Natural killer cell (primary cell): ENCODE results near the gene MPV17L2. TPM values are rescaled to one million over a fixed set of nuclear protein-coding genes. Genes with fewer than 3 reads are reported as not detected.
A peak's percentile ranks its signal among the peaks of the same experiment; 100 is the strongest.

Experiments
- ATAC-seq, 3 donors: fragments of 150-1000 bp in 2 of 3; fragments of 200-7000 bp in 1 of 3; cut with Tn5 transposase; 1 replicate in 1 of 3; 2 replicates in 2 of 3; pipeline ENCODE4 v1.10.0; 2021; ENCODE audit warnings: mild to moderate bottlenecking in 2 of 3, moderate library complexity in 2 of 3
- DNase-seq, 2 donors: peaks; one replicate each; pipeline versions ENCODE4 v3.0.0 to v3.0.0-alpha.2; 2013 to 2021; ENCODE audit warnings: mixed read lengths in 1 of 2
- H3K27ac ChIP-seq: one replicate; pipeline ENCODE4 v1.5.1; 2013; ENCODE audit warnings: mild to moderate bottlenecking, low read length
- H3K27me3 ChIP-seq: one replicate; pipeline ENCODE4 v1.6.1; 2013; ENCODE audit warnings: low read length; ENCODE audit not compliant: control insufficient read depth, insufficient read depth
- H3K36me3 ChIP-seq: one replicate; pipeline ENCODE4 v1.6.1; 2013; ENCODE audit warnings: low read length; ENCODE audit not compliant: control insufficient read depth, insufficient read depth
- H3K4me1 ChIP-seq: one replicate; pipeline ENCODE4 v1.6.1; 2013; ENCODE audit warnings: low read length; ENCODE audit not compliant: control insufficient read depth, insufficient read depth
- H3K4me3 ChIP-seq: one replicate; pipeline ENCODE4 v1.5.1; 2013; ENCODE audit warnings: low read length
- H3K9me3 ChIP-seq: one replicate; pipeline ENCODE4 v1.6.1; 2013; ENCODE audit warnings: low read length; ENCODE audit not compliant: control insufficient read depth, insufficient read depth
- H3K27ac Mint-ChIP-seq, 2 donors: one replicate each; pipeline ENCODE4 v1.8.0; 2022; ENCODE audit warnings: mild to moderate bottlenecking in 2 of 2, mixed read lengths in 2 of 2, moderate library complexity in 1 of 2
- H3K27me3 Mint-ChIP-seq, 2 donors: one replicate each; pipeline ENCODE4 v1.8.0; 2022; ENCODE audit warnings: low read depth in 2 of 2, mixed read lengths in 2 of 2
- H3K36me3 Mint-ChIP-seq: one replicate; pipeline ENCODE4 v1.8.0; 2022; ENCODE audit warnings: mixed read lengths
- H3K4me1 Mint-ChIP-seq, 2 donors: one replicate each; pipeline ENCODE4 v1.8.0; 2022; ENCODE audit warnings: mixed read lengths in 2 of 2
- H3K4me3 Mint-ChIP-seq: one replicate; pipeline ENCODE4 v1.8.0; 2022; ENCODE audit warnings: mild to moderate bottlenecking, moderate library complexity, mixed read lengths
- H3K9me3 Mint-ChIP-seq, 2 donors: one replicate each; pipeline ENCODE4 v1.8.0; 2022; ENCODE audit warnings: mixed read lengths in 2 of 2
- whole genome bisulfite sequencing: methylation state at CpG from one replicate; pipeline ENCODE4 v1.1.7; 2013; ENCODE audit warnings: missing lambda C conversion rate; ENCODE audit not compliant: insufficient coverage; 5-methylcytosine and 5-hydroxymethylcytosine counted together
- intact Hi-C: fragments of 100-400 bp; cut with micrococcal nuclease; formaldehyde crosslinking; loops from one replicate; pipeline ENCODE4 v1.14.2; 2022
- total RNA-seq, 4 donors: library from RNA; stranded (reverse); fragments of 120-200 nt in 1 of 4; gene quantifications; one replicate each; pipeline versions ENCODE4 v1.2.3 to v1.2.4, GENCODE V29; 2013 to 2022
- TF ChIP-seq, protein P1 (sequence below): fragments of 200-600 bp; IDR thresholded peaks from one replicate; pipeline ENCODE4 v1.8.0; 2022; ENCODE audit warnings: antibody characterized with exemption

Gene MPV17L2
- total RNA-seq, 3 donors from 2014 or later (not counting 1 experiment from before 2014, with no cell fraction given), result 4.1 to 5.6 (median 4.5) TPM

DNA sequence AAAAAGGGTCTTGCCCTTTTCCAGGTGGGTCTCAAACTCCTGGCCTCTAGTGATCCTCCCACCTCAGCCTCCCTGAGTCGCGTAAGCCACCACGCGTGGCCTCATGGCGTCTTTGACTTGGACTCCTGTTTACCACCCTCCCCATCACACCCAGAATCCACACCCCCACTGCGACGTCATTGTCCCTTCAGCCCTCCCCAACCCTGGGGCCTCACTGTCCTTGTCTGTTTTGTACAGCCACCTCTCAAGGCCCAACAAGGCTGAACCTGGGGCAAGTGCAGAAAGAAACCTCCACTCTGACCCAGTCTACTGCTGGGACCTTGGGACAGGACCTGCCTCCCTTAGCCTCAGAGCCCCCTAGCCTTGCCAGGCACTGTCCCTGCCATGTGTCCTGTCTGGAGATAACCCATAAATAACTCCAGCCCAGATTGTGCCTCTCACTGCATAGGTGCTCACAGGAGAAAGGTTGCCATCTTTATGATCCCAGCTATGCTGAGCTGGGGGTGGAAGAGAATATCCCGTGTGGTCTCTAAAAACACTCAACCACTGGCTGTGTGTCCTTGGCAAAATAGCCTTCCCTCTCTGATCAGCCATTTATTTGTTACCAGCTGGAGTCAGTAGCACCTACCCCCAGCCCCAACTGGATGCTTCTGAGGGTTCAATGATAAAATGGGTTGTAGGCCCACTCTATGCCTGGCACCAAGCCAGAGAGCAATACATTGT is 21.3 kb upstream of the MPV17L2 start:
- peak overlapping the region; percentile 86 for H3K27ac ChIP-seq
- H3K36me3 Mint-ChIP-seq, result no peaks in the 10 kb centered on the region
- no peak overlapping the region for H3K4me3 ChIP-seq
- peak overlapping the region; percentile 75 to 86 for H3K27ac Mint-ChIP-seq
- H3K9me3 Mint-ChIP-seq, result no peaks in the 10 kb centered on the region
- DNase-seq (no peak), ATAC-seq (no peak)
- peaks cover 6% of the 10 kb centered on the region for H3K36me3 ChIP-seq
- H3K9me3 ChIP-seq, result no peaks in the 10 kb centered on the region
- peaks cover 10 to 39% of the 10 kb centered on the region in 2 donors for H3K4me1 Mint-ChIP-seq
- WGBS, result 82% methylated on average over 8 of the region's 8 CpGs
- H3K4me1 ChIP-seq, result peaks cover 71% of the 10 kb centered on the region
- intact Hi-C loops, result loop anchor here (5.0 kb wide), 1 partner anchor 164 kb away; the partner anchor contains the start of gene ARRDC2
- no peaks in the 10 kb centered on the region for H3K27me3 Mint-ChIP-seq
- H3K27me3 ChIP-seq, result no peaks in the 10 kb centered on the region
- TF ChIP-seq, protein P1, sequence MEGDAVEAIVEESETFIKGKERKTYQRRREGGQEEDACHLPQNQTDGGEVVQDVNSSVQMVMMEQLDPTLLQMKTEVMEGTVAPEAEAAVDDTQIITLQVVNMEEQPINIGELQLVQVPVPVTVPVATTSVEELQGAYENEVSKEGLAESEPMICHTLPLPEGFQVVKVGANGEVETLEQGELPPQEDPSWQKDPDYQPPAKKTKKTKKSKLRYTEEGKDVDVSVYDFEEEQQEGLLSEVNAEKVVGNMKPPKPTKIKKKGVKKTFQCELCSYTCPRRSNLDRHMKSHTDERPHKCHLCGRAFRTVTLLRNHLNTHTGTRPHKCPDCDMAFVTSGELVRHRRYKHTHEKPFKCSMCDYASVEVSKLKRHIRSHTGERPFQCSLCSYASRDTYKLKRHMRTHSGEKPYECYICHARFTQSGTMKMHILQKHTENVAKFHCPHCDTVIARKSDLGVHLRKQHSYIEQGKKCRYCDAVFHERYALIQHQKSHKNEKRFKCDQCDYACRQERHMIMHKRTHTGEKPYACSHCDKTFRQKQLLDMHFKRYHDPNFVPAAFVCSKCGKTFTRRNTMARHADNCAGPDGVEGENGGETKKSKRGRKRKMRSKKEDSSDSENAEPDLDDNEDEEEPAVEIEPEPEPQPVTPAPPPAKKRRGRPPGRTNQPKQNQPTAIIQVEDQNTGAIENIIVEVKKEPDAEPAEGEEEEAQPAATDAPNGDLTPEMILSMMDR, result no peak
- no peak overlapping the region for H3K4me3 Mint-ChIP-seq

DNA sequence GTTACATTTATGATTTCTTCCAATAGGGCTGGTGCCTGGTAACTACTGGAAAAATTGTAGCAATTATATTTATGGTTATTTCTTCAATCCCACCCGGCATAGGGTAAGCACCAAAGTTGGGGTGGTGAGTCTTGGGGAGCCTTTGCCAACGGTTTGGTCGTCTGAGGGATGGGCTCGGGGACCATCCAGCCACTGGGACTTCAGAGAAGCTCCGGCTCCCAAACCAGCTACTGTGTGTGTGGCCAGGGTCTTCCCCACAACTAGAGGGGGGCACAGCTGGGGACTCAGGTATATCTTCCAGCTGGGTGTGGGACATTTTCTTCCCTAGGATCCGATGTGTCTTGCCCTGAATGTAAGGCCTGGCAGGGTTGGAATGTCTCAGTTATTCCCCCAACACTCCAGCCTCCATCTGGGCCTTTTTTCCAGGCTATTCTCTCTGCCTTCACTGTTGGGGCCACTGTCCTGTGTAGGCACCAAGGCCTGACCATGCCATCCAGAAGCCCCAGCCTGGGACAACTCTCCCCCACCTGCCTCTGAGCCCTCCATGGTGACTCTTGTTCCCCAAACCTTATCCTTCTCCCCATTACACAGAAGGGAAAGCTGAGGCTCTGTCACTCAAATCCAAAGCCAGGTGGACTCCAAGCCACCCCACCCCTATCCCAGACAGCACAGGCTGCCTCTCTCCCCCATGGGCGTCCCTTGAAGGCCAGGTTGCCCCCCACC is 20.5 kb upstream of the MPV17L2 start:
- no peak for ATAC-seq
- Histone ChIP-seq H3K27me3 (no peaks in the 10 kb centered on the region), H3K4me3 (no peak overlapping the region), H3K9me3 (no peaks in the 10 kb centered on the region), H3K4me1 (peaks cover 71% of the 10 kb centered on the region), H3K27ac (peak overlapping the region; percentile 86), H3K36me3 (peaks cover 8% of the 10 kb centered on the region)
- Mint-ChIP-seq H3K4me3 (peak overlapping the region; percentile 90), H3K27me3 (no peaks in the 10 kb centered on the region), H3K27ac (peak overlapping the region; percentile 57 to 86), H3K9me3 (no peaks in the 10 kb centered on the region), H3K4me1 (peaks cover 10 to 39% of the 10 kb centered on the region in 2 donors), H3K36me3 (no peaks in the 10 kb centered on the region)
- WGBS, result 85% methylated on average over 7 of the region's 7 CpGs
- DNase-seq, result no peak
- intact Hi-C loops, result loop anchor here (5.0 kb wide), 1 partner anchor 165 kb away; the partner anchor contains the start of gene ARRDC2
- TF ChIP-seq, protein P1, result no peak

DNA sequence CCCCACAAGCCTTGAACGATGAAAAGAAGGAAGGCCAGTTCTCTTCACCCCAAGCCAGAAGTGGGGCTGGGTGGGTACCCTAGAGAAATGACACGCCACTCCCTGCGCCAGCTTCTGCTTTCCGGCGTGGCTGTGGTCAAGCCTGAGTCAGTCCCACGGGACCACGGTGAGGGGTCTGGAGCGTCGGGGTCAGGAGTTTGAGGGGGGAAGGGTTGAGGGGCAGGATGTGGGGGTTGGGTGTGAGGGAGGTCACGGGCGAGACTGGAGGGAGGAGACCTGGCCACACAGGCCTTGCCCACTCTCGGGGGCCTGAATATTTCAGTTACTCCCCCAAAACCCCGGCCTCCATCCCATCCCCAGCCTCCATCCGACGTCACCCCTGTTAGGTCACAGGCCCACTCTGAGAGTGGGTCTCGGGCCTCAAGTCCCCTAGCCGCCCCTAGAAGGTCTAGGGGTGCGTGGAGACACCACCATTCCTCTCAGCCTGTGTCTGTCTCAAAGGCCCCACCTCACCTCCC is 19.9 kb upstream of the MPV17L2 start:
- DNase-seq (peak in 1 of 2 donors; percentile 31), ATAC-seq (peak; percentile 23 to 47 (median 30))
- Histone ChIP-seq H3K4me3 (peak overlapping the region; percentile 50), H3K36me3 (peaks cover 13% of the 10 kb centered on the region), H3K4me1 (peaks cover 67% of the 10 kb centered on the region), H3K9me3 (no peaks in the 10 kb centered on the region), H3K27ac (peak overlapping the region; percentile 86), H3K27me3 (no peaks in the 10 kb centered on the region)
- H3K27ac Mint-ChIP-seq, result peak overlapping the region; percentile 57 to 86
- WGBS, result 13% methylated on average over 16 of the region's 18 CpGs
- H3K27me3 Mint-ChIP-seq, result no peaks in the 10 kb centered on the region
- no peaks in the 10 kb centered on the region for H3K9me3 Mint-ChIP-seq
- peak overlapping the region; percentile 90 for H3K4me3 Mint-ChIP-seq
- TF ChIP-seq, protein P1, result no peak
- H3K4me1 Mint-ChIP-seq, result peaks cover 10 to 35% of the 10 kb centered on the region in 2 donors
- intact Hi-C loops, result loop anchor here (5.0 kb wide), 1 partner anchor 166 kb away; the partner anchor contains the start of gene ARRDC2
- no peaks in the 10 kb centered on the region for H3K36me3 Mint-ChIP-seq
